Activated CD4-positive, alpha-beta T cell treated with anti-CD3 and anti-CD28 coated beads, Interleukin-2, amount 50 U/mL, for 4 hours (primary cell): ENCODE measurements around the gene KIRREL3.

Experiments used
- DNase-seq, 2 experiments: peaks; one replicate each; pipeline ENCODE4 v3.0.0-alpha.2; 2020

The KIRREL3 gene

GRCh38 chr11:126624506-126624905 is 376.1 kb downstream of the KIRREL3 start:
- DNase-seq, result no peak

DNA sequence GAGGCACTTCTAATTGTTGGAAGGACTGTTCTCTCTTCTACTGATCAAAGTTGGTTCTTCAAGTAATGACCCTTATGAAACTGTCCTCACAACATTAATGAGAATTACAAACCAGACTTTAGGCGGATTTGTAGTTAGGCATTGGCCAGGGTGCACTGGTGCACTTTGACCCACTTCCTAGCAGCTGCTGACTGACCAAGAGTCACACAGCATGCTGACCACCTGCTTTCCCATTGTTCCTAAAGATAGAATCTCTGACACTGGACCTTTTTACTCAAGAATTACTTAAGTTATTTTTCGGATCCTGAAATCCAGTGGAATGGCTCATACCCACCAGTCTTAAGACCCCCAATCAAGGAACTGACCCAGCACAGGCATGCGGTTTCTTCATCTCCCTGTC is 381.1 kb downstream of the KIRREL3 start:
- DNase-seq, result no peak

- DNase-seq, result no peak
Observed at GRCh38 chr11:126615845-126616244, 384.7 kb downstream of the KIRREL3 start.

- no peak for DNase-seq
Observed at GRCh38 chr11:126613272-126613671, 387.3 kb downstream of the KIRREL3 start.

DNA sequence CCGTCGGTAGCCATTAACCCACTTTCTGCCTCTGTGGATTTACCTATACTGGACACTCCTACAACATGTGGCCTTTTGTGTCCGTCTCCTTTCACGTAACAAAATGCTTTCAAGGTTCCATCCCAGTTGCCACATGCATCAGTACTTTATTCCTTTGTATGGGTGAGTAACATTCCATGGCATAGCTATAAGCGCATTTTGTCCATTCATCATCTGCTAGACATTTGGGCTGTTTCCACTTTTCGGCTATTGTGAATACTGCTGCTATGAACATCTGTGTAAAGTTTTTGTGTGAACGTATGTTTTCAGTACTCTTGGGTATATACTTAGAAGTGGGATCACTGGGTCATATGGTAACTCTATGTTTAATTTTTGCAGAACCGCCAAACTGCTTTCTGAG is 387.9 kb downstream of the KIRREL3 start:
- no peak for DNase-seq

- no peak for DNase-seq
Observed at GRCh38 chr11:126611438-126611837, 389.1 kb downstream of the KIRREL3 start.

GRCh38 chr11:126608658-126609057 is 391.9 kb downstream of the KIRREL3 start:
- no peak for DNase-seq

- DNase-seq, result no peak
Observed at GRCh38 chr11:126607776-126608541, 392.6 kb downstream of the KIRREL3 start.

DNA sequence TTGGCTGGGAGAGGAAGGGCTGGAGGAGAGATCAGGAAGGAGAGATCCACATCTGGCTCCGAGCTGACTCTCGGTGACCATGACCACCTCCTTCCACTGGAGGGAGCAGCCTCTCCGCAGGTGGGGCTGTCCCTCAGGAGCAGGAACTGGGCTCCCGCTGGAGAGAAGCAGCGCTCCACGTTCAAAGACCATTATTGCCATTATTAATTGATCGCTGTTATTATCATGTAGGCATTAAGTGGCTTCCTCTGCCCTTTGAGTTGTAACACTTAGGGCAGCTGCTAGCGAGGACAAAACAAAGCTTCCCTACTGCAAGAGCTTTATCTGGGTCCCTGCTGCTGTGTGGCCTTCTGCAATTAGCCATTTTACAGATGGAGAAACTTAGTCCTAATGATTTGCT is 393.2 kb downstream of the KIRREL3 start:
- no peak for DNase-seq

DNA sequence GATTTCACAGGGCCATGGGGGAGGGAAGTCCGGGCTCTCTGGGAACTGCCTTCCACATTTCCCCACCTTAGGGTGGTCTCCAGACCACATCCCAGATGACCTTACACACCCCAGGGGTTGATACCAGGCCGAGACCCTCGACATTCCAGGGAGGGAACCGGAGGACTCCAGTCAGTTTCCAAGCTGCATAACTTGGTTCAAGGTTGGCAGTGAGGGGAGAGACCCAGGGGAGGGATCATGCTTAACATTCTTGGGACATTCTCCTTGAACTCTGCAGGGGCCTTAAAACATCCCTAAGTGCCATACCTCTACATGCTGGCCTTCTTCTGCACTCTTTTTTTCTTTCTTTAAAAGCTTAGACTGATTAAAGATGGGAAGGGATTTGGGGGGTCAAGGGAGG is 394.1 kb downstream of the KIRREL3 start:
- DNase-seq, result no peak

DNA sequence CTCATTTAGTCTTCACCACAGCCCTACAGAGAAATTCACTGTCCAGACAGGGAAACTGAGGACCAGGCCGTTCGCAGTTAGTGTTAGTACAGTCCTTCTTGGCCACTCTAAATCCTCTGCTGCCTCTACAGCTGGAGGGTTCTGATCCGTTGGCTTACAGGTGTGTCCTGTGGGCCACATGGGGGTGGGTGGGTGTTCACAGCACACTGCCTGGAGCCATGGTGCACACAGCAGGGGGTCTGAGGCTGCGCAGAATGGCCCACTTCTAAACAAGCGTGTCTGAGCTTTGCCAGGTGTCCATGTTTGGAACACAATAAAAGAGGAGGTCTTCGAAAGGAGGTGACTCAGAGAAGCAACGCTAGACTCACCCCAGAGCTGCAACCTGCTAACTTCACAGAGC is 396.1 kb downstream of the KIRREL3 start:
- DNase-seq, result no peak

- no peak for DNase-seq
Observed at GRCh38 chr11:126603486-126603885, 397.1 kb downstream of the KIRREL3 start.

GRCh38 chr11:126602993-126603392 is 397.6 kb downstream of the KIRREL3 start:
- no peak for DNase-seq

DNA sequence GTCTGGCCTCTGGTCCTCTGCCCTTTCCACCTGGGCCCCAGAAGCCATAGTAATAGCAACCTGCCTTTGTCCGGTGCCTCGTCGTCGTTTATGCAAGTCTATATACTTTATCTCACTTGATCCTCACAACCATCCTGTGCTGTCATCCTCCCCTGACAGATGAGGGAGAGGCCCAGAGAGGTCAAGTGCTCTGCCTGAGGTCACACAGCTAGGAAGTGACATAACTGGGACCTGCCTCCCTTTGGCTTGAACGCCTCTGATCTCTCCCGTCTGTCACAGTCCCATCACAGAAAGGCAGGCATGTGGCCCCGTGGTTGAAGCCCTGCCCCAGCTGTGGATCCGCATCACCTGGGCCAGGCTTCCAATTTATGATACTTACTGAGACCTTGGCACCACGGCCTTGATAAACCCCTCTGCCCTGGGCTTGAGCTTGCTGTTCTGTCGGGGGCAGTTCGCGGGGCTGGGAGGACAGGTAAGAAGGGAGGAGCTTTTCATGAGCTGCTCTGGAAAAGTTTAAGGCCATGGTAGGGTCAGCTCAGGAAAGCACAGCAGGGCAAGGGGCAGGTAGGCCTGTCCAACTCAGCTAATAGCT is 398.1 kb downstream of the KIRREL3 start:
- DNase-seq, result no peak

- no peak for DNase-seq
Observed at GRCh38 chr11:126601550-126602215, 398.9 kb downstream of the KIRREL3 start.

- DNase-seq, result no peak
Observed at GRCh38 chr11:126601136-126601535, 399.4 kb downstream of the KIRREL3 start.

DNA sequence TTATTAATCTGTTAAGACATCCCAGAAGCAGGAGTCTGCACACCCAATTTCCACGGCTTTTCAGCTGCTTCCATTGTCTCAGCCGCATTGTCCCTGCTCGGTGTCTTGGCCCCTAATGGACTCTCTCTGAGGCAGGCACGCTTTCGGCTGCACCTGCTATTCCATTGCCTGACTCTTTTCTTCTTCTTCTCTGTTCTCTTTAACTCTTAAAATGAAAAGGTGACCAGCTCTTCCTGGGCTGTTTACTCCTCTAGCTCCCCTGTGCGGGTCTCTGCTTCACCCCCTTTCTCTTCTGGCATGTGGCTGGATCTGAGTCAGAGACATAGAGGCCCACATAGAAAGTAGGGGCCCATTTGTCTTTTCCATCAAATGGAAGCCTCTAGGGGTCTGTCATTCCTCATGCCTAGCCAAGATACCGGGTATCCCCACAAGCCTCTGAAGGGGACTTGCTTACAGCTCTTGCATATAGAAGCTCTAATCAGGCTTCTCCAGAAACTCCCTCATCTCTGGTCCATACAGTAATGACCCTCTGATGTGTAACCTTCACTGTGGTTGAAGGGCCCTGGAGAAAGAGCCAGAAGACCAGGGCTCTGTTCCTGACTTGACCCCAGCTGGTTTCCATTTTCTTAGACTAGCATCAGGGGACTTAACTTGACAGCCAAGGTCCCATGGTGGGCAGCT is 401.2 kb downstream of the KIRREL3 start:
- no peak for DNase-seq

DNA sequence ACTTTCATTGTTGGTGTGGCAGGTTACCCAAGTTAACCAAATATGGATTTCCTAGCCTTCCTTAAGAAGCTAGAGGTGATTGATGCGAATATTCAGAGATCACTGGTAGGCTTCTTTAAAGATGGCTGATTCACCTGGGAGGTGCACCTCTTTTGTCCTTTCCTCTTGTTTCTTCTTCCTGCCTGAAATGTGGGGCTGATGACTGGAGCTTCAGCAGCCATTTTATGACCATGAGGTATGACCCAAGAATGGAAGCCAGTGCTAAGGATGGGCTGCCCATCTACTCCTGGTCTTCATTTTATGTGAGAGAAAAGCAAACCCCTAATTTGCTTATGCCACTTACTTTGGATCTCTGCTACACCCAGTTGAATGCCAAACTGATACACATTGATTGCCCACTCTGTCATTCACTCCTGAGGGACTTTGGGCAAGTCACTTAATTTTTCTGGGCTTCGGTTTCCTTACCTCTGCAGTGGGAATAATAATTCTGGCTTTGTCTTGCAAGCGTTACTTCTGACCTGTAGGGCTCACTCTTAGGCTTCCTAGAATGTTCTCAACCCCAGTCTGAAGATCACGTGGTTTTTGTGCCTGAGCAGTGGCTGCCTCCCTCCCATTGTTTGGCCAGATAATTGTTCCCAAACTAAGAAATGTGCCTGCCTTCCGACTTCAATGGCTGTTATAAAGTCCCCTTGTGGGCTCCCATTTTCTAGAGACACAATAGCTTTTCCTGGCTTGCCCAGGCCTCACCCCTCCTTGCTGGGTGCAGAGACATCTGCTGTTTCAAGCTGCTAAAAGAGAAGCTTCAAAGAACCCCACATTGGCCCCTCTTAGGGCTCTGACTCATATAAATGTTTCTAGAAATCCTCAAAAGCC is 402.0 kb downstream of the KIRREL3 start:
- DNase-seq, result no peak

- no peak for DNase-seq
Observed at GRCh38 chr11:126597041-126597440, 403.5 kb downstream of the KIRREL3 start.

DNA sequence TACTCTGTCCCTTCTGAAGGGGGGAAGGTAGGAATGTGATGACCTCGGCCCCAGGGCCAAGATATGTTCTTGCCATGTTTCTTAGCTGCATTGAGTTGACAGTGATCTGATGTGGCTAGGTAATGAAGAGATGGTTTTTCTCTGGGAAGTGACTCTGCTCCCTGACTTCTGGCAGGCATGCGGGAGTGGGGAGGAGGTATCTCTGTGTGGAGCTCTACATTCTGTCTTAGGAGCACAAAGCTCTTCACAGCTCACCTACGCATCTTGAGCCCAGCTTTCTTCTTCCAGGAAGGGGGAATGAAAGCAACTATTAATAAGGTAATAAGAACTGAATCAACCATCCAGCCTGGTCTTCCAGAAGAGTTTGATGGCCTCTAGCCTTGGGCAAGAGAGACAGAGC is 404.1 kb downstream of the KIRREL3 start:
- no peak for DNase-seq

DNA sequence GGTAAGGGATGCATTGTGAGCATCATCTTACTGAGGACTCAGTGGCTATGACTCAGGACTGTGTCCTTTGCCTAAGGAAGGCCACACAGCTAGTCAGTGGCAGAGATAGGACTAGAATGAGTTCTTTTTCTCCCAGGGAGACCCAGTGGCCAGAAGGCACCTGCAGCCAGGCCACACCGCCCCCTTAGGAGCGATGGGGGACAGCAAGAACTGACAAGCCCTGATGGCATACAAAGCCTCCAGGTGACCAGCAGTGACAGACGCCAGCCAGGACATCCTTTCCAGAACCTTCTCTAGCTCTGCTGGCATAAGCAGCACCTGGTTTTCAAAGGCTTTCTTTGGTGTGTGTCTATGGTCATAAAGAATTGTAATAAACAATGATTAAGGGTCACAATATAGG is 405.0 kb downstream of the KIRREL3 start:
- DNase-seq, result no peak

DNA sequence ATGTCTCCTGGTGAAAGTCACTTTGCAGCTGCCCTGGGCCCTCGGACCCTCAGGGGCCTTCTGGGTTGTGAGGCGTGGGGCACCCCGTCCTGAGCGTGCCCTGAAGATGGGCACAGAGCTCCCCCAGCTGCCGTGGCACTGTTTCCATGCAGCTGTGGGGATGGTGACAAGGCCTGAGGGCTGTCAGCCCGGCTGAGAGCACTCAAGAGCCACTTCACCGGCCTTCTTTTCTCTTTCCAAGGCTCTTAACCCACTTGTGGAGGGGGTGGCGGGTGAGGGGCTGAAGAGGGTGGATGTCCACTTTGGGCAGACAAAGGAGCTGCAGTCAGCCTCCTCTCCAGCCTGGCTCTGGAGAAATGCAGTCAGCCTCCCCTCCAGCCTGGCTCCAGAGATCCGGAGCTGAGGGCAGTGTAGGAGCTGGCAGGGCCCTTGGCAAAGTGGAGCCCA is 405.6 kb downstream of the KIRREL3 start:
- no peak for DNase-seq
